Measurements from ENCODE around the gene MRPL21.
A peak's percentile ranks its signal among the peaks of the same experiment; 100 is the strongest.

The MRPL21 gene

DNA sequence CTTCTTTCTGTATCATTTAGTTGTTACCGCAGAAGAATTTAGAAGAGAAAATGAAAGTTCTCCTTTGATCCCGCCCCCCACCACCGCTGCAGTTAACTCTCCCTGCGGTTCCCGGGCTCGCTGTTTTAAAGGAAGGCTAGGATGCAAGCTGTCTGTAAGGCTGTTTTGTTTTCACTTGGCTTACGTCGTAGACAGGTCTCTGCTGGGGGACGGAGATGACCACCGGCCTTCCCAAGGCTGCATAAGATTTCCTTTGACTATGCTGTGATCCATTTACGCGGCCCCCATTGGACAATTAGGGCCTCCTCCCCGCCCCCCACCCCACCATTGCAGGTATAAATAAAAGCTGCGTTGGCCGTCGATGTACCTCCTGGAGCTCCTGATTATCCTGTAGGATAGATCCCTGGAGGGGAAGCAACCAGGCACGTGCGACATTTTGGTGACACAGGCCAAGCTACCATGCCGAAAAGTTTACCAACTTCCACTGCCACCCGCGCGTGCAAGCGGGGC lies 60.5 kb downstream of the MRPL21 start:
- no peak for DNase-seq

DNA sequence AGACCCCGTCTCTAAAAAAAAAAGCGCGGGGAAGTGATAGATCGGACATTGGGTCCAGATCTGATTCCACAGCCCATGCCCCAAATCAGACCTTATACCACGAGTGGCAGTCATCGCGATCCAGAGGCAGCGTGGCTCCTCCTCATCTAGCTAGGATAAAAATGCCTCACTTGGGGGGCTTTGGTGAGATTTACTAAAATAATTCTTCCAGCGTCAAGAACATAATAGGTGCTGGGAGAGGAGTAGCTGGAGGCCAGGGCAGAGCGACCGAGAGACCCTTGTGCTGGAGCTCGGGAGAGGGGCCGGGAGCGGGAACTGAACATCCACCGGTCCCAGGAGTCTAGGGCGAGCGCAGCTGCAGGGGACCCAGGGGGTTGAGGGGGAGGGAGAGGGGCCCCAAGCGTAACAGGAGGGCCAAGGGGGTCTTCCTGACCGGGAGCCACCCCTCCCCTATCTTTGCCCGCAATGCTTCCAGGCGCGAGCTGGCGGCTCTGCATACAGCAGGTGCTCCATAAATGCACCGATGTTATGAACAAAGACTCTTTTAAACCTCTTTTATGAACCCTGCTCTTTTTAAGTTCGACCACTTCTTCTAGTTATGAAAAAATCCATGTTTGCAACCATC lies 61.1 kb downstream of the MRPL21 start:
- no peak for DNase-seq

DNA sequence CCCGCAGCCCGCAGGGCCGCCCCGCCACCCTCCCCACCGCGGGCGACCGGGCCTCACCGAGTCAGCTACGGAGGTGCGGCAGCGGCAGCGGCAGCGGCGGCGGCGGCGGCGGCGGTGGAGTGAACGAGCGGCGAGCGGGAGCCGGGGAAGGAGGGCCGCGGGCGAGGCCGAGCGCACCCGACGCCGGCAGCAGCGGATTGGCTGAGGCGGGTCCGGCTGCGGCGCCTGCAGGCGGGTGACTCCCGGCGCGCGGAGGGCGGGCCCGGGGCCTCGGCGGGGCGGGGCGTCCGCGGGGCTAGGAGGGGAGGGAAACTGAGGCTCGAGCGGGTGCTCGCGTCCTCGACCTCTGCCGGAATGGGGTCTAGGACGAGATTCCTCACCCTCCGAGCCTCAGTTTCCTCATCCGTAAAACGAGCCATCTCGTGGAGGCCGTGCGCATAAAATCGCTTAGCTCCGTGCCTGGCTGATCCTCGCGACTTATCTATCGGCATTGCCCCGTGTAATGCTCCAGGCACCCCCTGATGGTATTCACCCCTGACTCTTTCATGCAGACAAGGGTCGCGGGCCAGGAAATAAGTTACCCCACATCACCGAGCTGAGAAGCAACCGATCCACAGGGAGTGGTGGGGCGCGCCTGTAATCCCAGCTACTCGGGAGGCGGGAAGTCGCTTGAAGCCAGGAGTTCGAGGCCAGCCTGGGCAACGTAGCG lies 61.8 kb downstream of the MRPL21 start, which contains the start of gene CPT1A:
CPT1A (minus strand) TSS at position 199 of the 709 bp plus-strand sequence. CDS start 26,442 bp downstream, outside the sequence.
- peak in 27 of 56 donors; percentile 6 to 72 (median 28) for DNase-seq
